ENCODE data around the gene HIGD1A.

The HIGD1A gene

GRCh38 chr3:42742259-42742658, 62.0 kb downstream of the HIGD1A start:
- no peak for TF ChIP-seq CTCF (IDR thresholded peaks at IDR 0.05; ENCODE audit: extremely low read depth, insufficient read depth, missing control alignments)
- no peak for DNase-seq (ENCODE audit: low spot score)
- in situ Hi-C loops (cut with MboI; ENCODE audit: low pct_unique_long_range_greater_than_20kb, low sequenced_read_pairs, unreplicated experiment), result no loop called here

- no peak for DNase-seq (ENCODE audit: low spot score)
- in situ Hi-C loops (cut with MboI; ENCODE audit: low pct_unique_long_range_greater_than_20kb, low sequenced_read_pairs, unreplicated experiment), result no loop called here
- no peak for TF ChIP-seq CTCF (IDR thresholded peaks at IDR 0.05; ENCODE audit: extremely low read depth, insufficient read depth, missing control alignments)
Observed at GRCh38 chr3:42741796-42742195, 62.5 kb downstream of the HIGD1A start.

GRCh38 chr3:42739401-42740158, 64.7 kb downstream of the HIGD1A start:
- TF ChIP-seq CTCF (IDR thresholded peaks at IDR 0.05; ENCODE audit: extremely low read depth, insufficient read depth, missing control alignments), result no peak
- in situ Hi-C loops (cut with MboI; ENCODE audit: low pct_unique_long_range_greater_than_20kb, low sequenced_read_pairs, unreplicated experiment), result no loop called here
- no peak for DNase-seq (ENCODE audit: low spot score)

- TF ChIP-seq CTCF (IDR thresholded peaks at IDR 0.05; ENCODE audit: extremely low read depth, insufficient read depth, missing control alignments), result no peak
- DNase-seq (ENCODE audit: low spot score), result no peak
- in situ Hi-C loops (cut with MboI; ENCODE audit: low pct_unique_long_range_greater_than_20kb, low sequenced_read_pairs, unreplicated experiment), result no loop called here
Observed at GRCh38 chr3:42736531-42736930, 67.8 kb downstream of the HIGD1A start.

GRCh38 chr3:42736081-42736480, 68.2 kb downstream of the HIGD1A start:
- in situ Hi-C loops (cut with MboI; ENCODE audit: low pct_unique_long_range_greater_than_20kb, low sequenced_read_pairs, unreplicated experiment), result no loop called here
- DNase-seq (ENCODE audit: low spot score), result no peak
- no peak for TF ChIP-seq CTCF (IDR thresholded peaks at IDR 0.05; ENCODE audit: extremely low read depth, insufficient read depth, missing control alignments)

GRCh38 chr3:42735615-42736014, 68.7 kb downstream of the HIGD1A start:
- no peak for TF ChIP-seq CTCF (IDR thresholded peaks at IDR 0.05; ENCODE audit: extremely low read depth, insufficient read depth, missing control alignments)
- DNase-seq (ENCODE audit: low spot score), result no peak
- in situ Hi-C loops (cut with MboI; ENCODE audit: low pct_unique_long_range_greater_than_20kb, low sequenced_read_pairs, unreplicated experiment), result no loop called here

Data from GM13977 (cell line).